ENCODE results near the gene SRP14. TPM values are rescaled to one million over a fixed set of nuclear protein-coding genes. Genes with fewer than 3 reads are reported as not detected.

SRP14 gene
- total RNA-seq, 1 experiment from 2014 or later, result 200 TPM

GRCh38 chr15:40006646-40007045 is 32.3 kb downstream of the SRP14 start:
- H3K27ac ChIP-seq (ENCODE audit: insufficient read length, low read depth, low read length), result no peak overlapping the region
- H3K79me1 ChIP-seq (ENCODE audit: insufficient read depth, low read depth, low read length, poor library complexity, severe bottlenecking), result no peaks in the 10 kb centered on the region
- Mint-ChIP-seq H3K4me1 (peaks cover 3 to 4% of the 10 kb centered on the region in 2 experiments; a peak in 2 of 4 replicates), H3K27me3 (ENCODE audit: low read depth) (no peaks in the 10 kb centered on the region), H3K4me3 (no peak overlapping the region), H3K9me3 (peaks cover 2 to 8% of the 10 kb centered on the region in 2 experiments; a peak in 3 of 5 replicates), H3K27ac (no peak overlapping the region), H3K36me3 (ENCODE audit: insufficient read depth in 1 of 3, low read depth in 3 of 3) (peaks cover 54 to 92% (median 83%) of the 10 kb centered on the region in 3 experiments)
- H2BK5ac ChIP-seq (ENCODE audit: insufficient read length, low read length), result no peak overlapping the region
- H2AK5ac ChIP-seq (ENCODE audit: insufficient read length, low read length), result no peak overlapping the region
- H2BK120ac ChIP-seq (ENCODE audit: low read depth, low read length, poor library complexity, severe bottlenecking), result no peak overlapping the region
- no peak overlapping the region for H4K8ac ChIP-seq (replicated peaks; ENCODE audit: insufficient read length, low read depth, low read length)
- H4K5ac ChIP-seq (ENCODE audit: insufficient read length, low read depth, low read length), result no peak overlapping the region
- no peak overlapping the region for H2AFZ ChIP-seq (ENCODE audit: low read length)
- H3K56ac ChIP-seq (ENCODE audit: insufficient read length, low read depth, low read length), result no peak overlapping the region
- H3K18ac ChIP-seq (ENCODE audit: insufficient read length, low read depth, low read length), result no peak overlapping the region
- no peak overlapping the region for H3T11ph ChIP-seq (ENCODE audit: low read length)
- H4K91ac ChIP-seq (ENCODE audit: insufficient read length, low read depth, low read length), result no peak overlapping the region
- H3K4me1 ChIP-seq (ENCODE audit: insufficient read depth, low read length), result no peaks in the 10 kb centered on the region
- H3K9me3 ChIP-seq (ENCODE audit: control insufficient read depth, low read depth, low read length), result peaks cover 5% of the 10 kb centered on the region
- no peak for DNase-seq
- no peaks in the 10 kb centered on the region for H3K23me2 ChIP-seq (ENCODE audit: insufficient read length, low read depth, low read length, poor library complexity, severe bottlenecking)
- no peak overlapping the region for H3K9ac ChIP-seq (ENCODE audit: extremely low read depth, insufficient read length, low read length)
- no peak overlapping the region for H2BK12ac ChIP-seq (ENCODE audit: insufficient read length, low read depth, low read length)
- H3K4ac ChIP-seq (ENCODE audit: low read depth, low read length), result no peak overlapping the region
- H3K23ac ChIP-seq (ENCODE audit: insufficient read length, low read depth, low read length), result no peak overlapping the region
- H2BK15ac ChIP-seq (ENCODE audit: low read depth, low read length), result no peak overlapping the region
- H3K27me3 ChIP-seq (ENCODE audit: insufficient read depth, low read length), result no peaks in the 10 kb centered on the region
- no peak overlapping the region for H3K4me2 ChIP-seq (ENCODE audit: insufficient read depth, insufficient read length, low read length)
- H2BK20ac ChIP-seq (ENCODE audit: low read depth, low read length, poor library complexity, severe bottlenecking), result no peak overlapping the region
- H4K20me1 ChIP-seq (ENCODE audit: control insufficient read depth, insufficient read depth, insufficient read length), result no peaks in the 10 kb centered on the region
- WGBS (ENCODE audit: extremely low coverage, insufficient read length, low lambda C conversion rate), result no CpG with 5 or more reads among the region's 2 CpGs
- H3K14ac ChIP-seq (ENCODE audit: insufficient read depth, low read length), result no peak overlapping the region
- no peaks in the 10 kb centered on the region for H3K79me2 ChIP-seq (ENCODE audit: insufficient read depth, low read length)
- TF ChIP-seq, protein P1, sequence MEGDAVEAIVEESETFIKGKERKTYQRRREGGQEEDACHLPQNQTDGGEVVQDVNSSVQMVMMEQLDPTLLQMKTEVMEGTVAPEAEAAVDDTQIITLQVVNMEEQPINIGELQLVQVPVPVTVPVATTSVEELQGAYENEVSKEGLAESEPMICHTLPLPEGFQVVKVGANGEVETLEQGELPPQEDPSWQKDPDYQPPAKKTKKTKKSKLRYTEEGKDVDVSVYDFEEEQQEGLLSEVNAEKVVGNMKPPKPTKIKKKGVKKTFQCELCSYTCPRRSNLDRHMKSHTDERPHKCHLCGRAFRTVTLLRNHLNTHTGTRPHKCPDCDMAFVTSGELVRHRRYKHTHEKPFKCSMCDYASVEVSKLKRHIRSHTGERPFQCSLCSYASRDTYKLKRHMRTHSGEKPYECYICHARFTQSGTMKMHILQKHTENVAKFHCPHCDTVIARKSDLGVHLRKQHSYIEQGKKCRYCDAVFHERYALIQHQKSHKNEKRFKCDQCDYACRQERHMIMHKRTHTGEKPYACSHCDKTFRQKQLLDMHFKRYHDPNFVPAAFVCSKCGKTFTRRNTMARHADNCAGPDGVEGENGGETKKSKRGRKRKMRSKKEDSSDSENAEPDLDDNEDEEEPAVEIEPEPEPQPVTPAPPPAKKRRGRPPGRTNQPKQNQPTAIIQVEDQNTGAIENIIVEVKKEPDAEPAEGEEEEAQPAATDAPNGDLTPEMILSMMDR (conservative IDR thresholded peaks at IDR 0.05), result no peak
